PC-3 (cell line): ENCODE results near the gene CAV1.

Source experiments
- EZH2 ChIP-seq: fragments of 300-600 bp; sonication (generic); IDR thresholded peaks from one replicate; pipeline ENCODE4 v1.6.1; 2017; ENCODE audit warnings: antibody characterized with exemption, mild to moderate bottlenecking, low read length; ENCODE audit not compliant: unreplicated experiment
- TF ChIP-seq, protein P1 (sequence below): fragments of 300-600 bp; sonication (generic); conservative IDR thresholded peaks from 2 replicates; pipeline ENCODE4 v1.5.1; 2017; ENCODE audit warnings: antibody characterized with exemption, low read depth, mild to moderate bottlenecking, low read length

DNA sequence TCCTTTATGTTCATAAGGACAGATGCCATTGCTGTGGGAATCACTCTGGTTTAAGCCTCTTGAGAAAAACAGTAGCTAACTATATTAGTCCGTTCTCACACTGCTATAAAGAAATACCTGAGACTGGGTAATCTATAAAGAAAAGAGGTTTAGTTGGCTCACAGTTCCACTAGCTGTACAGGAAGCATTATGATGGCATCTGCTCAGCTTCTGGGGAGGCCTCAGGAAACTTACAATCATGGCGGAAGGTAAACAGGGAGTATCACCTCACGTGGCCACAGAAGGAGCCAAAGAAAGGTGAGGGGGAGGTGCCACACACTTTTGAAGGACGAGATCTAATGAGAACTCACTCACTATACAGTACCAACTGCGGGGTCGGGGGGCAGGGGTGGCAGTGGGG, 28.2 kb upstream of the CAV1 start:
- TF ChIP-seq, protein P1, sequence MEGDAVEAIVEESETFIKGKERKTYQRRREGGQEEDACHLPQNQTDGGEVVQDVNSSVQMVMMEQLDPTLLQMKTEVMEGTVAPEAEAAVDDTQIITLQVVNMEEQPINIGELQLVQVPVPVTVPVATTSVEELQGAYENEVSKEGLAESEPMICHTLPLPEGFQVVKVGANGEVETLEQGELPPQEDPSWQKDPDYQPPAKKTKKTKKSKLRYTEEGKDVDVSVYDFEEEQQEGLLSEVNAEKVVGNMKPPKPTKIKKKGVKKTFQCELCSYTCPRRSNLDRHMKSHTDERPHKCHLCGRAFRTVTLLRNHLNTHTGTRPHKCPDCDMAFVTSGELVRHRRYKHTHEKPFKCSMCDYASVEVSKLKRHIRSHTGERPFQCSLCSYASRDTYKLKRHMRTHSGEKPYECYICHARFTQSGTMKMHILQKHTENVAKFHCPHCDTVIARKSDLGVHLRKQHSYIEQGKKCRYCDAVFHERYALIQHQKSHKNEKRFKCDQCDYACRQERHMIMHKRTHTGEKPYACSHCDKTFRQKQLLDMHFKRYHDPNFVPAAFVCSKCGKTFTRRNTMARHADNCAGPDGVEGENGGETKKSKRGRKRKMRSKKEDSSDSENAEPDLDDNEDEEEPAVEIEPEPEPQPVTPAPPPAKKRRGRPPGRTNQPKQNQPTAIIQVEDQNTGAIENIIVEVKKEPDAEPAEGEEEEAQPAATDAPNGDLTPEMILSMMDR = no peak
- TF ChIP-seq EZH2 = no peak
